SJSA1 (cell line): ENCODE results near the gene EIF5B. TPM values are rescaled to one million over a fixed set of nuclear protein-coding genes. Genes with fewer than 3 reads are reported as not detected.

ENCODE experiments used
- DNase-seq, 2 experiments: peaks; one replicate each; pipeline ENCODE4 v3.0.0-alpha.2; 2015 to 2020; ENCODE audit warnings: low spot score in 2 of 2, low read depth in 1 of 2
- H3K27ac ChIP-seq: fragments of 250-450 bp; sonication (Bioruptor Pico); 2 replicates; pipeline ENCODE4 v1.5.1; 2020; ENCODE audit warnings: mild to moderate bottlenecking, moderate library complexity
- H3K27me3 ChIP-seq: fragments of 250-450 bp; sonication (Bioruptor Pico); replicated peaks from 2 replicates; pipeline ENCODE4 v1.5.1; 2020; ENCODE audit warnings: mild to moderate bottlenecking, moderate library complexity
- H3K36me3 ChIP-seq: fragments of 250-450 bp; sonication (Bioruptor Pico); 2 replicates; pipeline ENCODE4 v1.5.1; 2020; ENCODE audit warnings: mild to moderate bottlenecking
- H3K4me1 ChIP-seq: fragments of 250-450 bp; sonication (Bioruptor Pico); replicated peaks from 2 replicates; pipeline ENCODE4 v1.6.1; 2021; ENCODE audit warnings: mild to moderate bottlenecking
- H3K4me3 ChIP-seq: fragments of 250-450 bp; sonication (Bioruptor Pico); 2 replicates; pipeline ENCODE4 v1.5.1; 2020; ENCODE audit warnings: mild to moderate bottlenecking
- H3K9me3 ChIP-seq: fragments of 250-450 bp; sonication (Bioruptor Pico); replicated peaks from 2 replicates; pipeline ENCODE4 v1.5.1; 2020; ENCODE audit warnings: mild to moderate bottlenecking
- total RNA-seq: library from RNA; depleted of rRNA; stranded (reverse); fragments of >200 nt; shearing (Covaris generic); gene quantifications from 2 replicates; pipeline ENCODE4 v1.2.3, GENCODE V29; 2014

Gene EIF5B
- total RNA-seq, 1 experiment from 2014 or later = 15.2 TPM

- Histone ChIP-seq H3K9me3 (no peaks in the 10 kb centered on the region), H3K27ac (no peak overlapping the region), H3K4me3 (no peak overlapping the region), H3K36me3 (peaks cover 72% of the 10 kb centered on the region), H3K27me3 (no peaks in the 10 kb centered on the region), H3K4me1 (no peaks in the 10 kb centered on the region)
- DNase-seq = no peak
Observed at GRCh38 chr2:99382143-99382542, 45.0 kb downstream of the EIF5B start.

- Histone ChIP-seq H3K36me3 (peaks cover 56% of the 10 kb centered on the region), H3K9me3 (no peaks in the 10 kb centered on the region), H3K27ac (no peak overlapping the region), H3K4me3 (no peak overlapping the region), H3K27me3 (no peaks in the 10 kb centered on the region), H3K4me1 (no peaks in the 10 kb centered on the region)
- DNase-seq = no peak
Observed at GRCh38 chr2:99386011-99386410, 48.8 kb downstream of the EIF5B start.

GRCh38 chr2:99388892-99389291, 51.7 kb downstream of the EIF5B start:
- no peak overlapping the region for H3K4me3 ChIP-seq
- H3K36me3 ChIP-seq = peaks cover 52% of the 10 kb centered on the region
- no peak overlapping the region for H3K27ac ChIP-seq
- no peaks in the 10 kb centered on the region for H3K4me1 ChIP-seq
- no peaks in the 10 kb centered on the region for H3K27me3 ChIP-seq
- no peak for DNase-seq
- no peaks in the 10 kb centered on the region for H3K9me3 ChIP-seq

- Histone ChIP-seq H3K4me3 (no peak overlapping the region), H3K27me3 (no peaks in the 10 kb centered on the region), H3K9me3 (no peaks in the 10 kb centered on the region), H3K27ac (no peak overlapping the region), H3K36me3 (peaks cover 54% of the 10 kb centered on the region), H3K4me1 (no peaks in the 10 kb centered on the region)
- no peak for DNase-seq
Observed at GRCh38 chr2:99389371-99389770, 52.2 kb downstream of the EIF5B start.

- Histone ChIP-seq H3K4me3 (no peak overlapping the region), H3K9me3 (no peaks in the 10 kb centered on the region), H3K27me3 (no peaks in the 10 kb centered on the region), H3K27ac (no peak overlapping the region), H3K36me3 (peaks cover 55% of the 10 kb centered on the region), H3K4me1 (no peaks in the 10 kb centered on the region)
- DNase-seq = no peak
Observed at GRCh38 chr2:99389946-99390345, 52.8 kb downstream of the EIF5B start.

GRCh38 chr2:99395589-99396130, 58.5 kb downstream of the EIF5B start:
- no peaks in the 10 kb centered on the region for H3K4me1 ChIP-seq
- H3K9me3 ChIP-seq = no peaks in the 10 kb centered on the region
- no peaks in the 10 kb centered on the region for H3K27me3 ChIP-seq
- H3K4me3 ChIP-seq = no peak overlapping the region
- H3K36me3 ChIP-seq = peaks cover 92% of the 10 kb centered on the region
- no peak for DNase-seq
- H3K27ac ChIP-seq = no peak overlapping the region

GRCh38 chr2:99397266-99397920, 60.2 kb downstream of the EIF5B start:
- no peaks in the 10 kb centered on the region for H3K4me1 ChIP-seq
- no peak overlapping the region for H3K4me3 ChIP-seq
- H3K27me3 ChIP-seq = no peaks in the 10 kb centered on the region
- DNase-seq = no peak
- no peak overlapping the region for H3K27ac ChIP-seq
- H3K9me3 ChIP-seq = no peaks in the 10 kb centered on the region
- H3K36me3 ChIP-seq = peaks cover 96% of the 10 kb centered on the region

GRCh38 chr2:99398303-99398702, 61.1 kb downstream of the EIF5B start:
- Histone ChIP-seq H3K4me3 (no peak overlapping the region), H3K36me3 (peaks cover 95% of the 10 kb centered on the region), H3K9me3 (no peaks in the 10 kb centered on the region), H3K4me1 (no peaks in the 10 kb centered on the region), H3K27me3 (no peaks in the 10 kb centered on the region), H3K27ac (no peak overlapping the region)
- no peak for DNase-seq

GRCh38 chr2:99399063-99399462, 61.9 kb downstream of the EIF5B start:
- no peak for DNase-seq
- H3K4me1 ChIP-seq = no peaks in the 10 kb centered on the region
- H3K4me3 ChIP-seq = no peak overlapping the region
- H3K27me3 ChIP-seq = no peaks in the 10 kb centered on the region
- no peak overlapping the region for H3K27ac ChIP-seq
- no peaks in the 10 kb centered on the region for H3K9me3 ChIP-seq
- H3K36me3 ChIP-seq = peaks cover 95% of the 10 kb centered on the region

GRCh38 chr2:99399795-99400194, 62.6 kb downstream of the EIF5B start:
- H3K4me1 ChIP-seq = no peaks in the 10 kb centered on the region
- H3K27me3 ChIP-seq = no peaks in the 10 kb centered on the region
- H3K27ac ChIP-seq = no peak overlapping the region
- H3K36me3 ChIP-seq = peaks cover 95% of the 10 kb centered on the region
- no peak for DNase-seq
- H3K9me3 ChIP-seq = no peaks in the 10 kb centered on the region
- no peak overlapping the region for H3K4me3 ChIP-seq

GRCh38 chr2:99401841-99402240, 64.7 kb downstream of the EIF5B start:
- Histone ChIP-seq H3K27me3 (no peaks in the 10 kb centered on the region), H3K27ac (no peak overlapping the region), H3K4me1 (no peaks in the 10 kb centered on the region), H3K4me3 (no peak overlapping the region), H3K9me3 (no peaks in the 10 kb centered on the region), H3K36me3 (peaks cover 94% of the 10 kb centered on the region)
- no peak for DNase-seq

- Histone ChIP-seq H3K9me3 (no peaks in the 10 kb centered on the region), H3K27ac (no peak overlapping the region), H3K4me1 (no peaks in the 10 kb centered on the region), H3K4me3 (no peak overlapping the region), H3K27me3 (no peaks in the 10 kb centered on the region), H3K36me3 (peaks cover 88% of the 10 kb centered on the region)
- DNase-seq = no peak
Observed at GRCh38 chr2:99403084-99403483, 65.9 kb downstream of the EIF5B start.

- no peak overlapping the region for H3K27ac ChIP-seq
Observed at GRCh38 chr2:99403524-99403923, 66.3 kb downstream of the EIF5B start.

GRCh38 chr2:99404039-99404796, 67.0 kb downstream of the EIF5B start:
- Histone ChIP-seq H3K27ac (no peak overlapping the region), H3K36me3 (peaks cover 85% of the 10 kb centered on the region), H3K4me3 (no peak overlapping the region), H3K4me1 (no peaks in the 10 kb centered on the region), H3K9me3 (no peaks in the 10 kb centered on the region), H3K27me3 (no peaks in the 10 kb centered on the region)
- DNase-seq = no peak

More at GRCh38 chr2:99403524-99403923, 66.3 kb downstream of the EIF5B start:
- DNase-seq = no peak
- Histone ChIP-seq H3K9me3 (no peaks in the 10 kb centered on the region), H3K4me1 (no peaks in the 10 kb centered on the region), H3K27me3 (no peaks in the 10 kb centered on the region), H3K36me3 (peaks cover 88% of the 10 kb centered on the region), H3K4me3 (no peak overlapping the region)
